Measurements from ENCODE around the gene KRT75. TPM values are rescaled to one million over a fixed set of nuclear protein-coding genes. Genes with fewer than 3 reads are reported as not detected.

Gene KRT75
- total RNA-seq, 2 donors from 2014 or later = 0.10 TPM; not detected in 1

DNA sequence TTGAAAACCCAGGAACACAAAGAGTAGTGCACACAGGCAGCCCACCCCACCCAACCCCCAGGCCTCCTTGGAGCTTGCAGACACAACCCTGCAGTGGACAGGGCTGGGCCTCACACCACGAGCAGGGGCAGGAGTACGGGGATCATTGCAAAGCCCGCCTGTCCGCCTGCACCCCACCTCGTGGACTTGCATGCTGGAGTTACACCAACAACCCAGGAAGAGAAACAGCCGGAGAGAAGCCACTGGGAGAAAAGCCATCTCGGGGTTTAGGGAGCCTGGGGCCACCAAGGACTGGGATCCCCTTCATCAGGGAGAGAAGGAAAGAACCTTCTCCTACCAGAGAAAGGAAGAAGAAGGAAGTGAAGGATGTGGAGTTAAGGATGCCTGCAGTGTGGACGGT lies 56.9 kb downstream of the KRT75 start:
- intact Hi-C loops (cut with DNase I) = loop anchor here (10.0 kb wide), 1 partner anchor 598 kb away; no protein-coding TSS in a partner anchor
- Histone ChIP-seq H3K4me1 (no peaks in the 10 kb centered on the region), H3K9ac (ENCODE audit: low read depth in 2 of 2, low read length in 2 of 2) (no peak overlapping the region), H3K27ac (no peak overlapping the region), H3K36me3 (no peaks in the 10 kb centered on the region), H3K9me3 (no peaks in the 10 kb centered on the region), H3K4me3 (no peak overlapping the region), H3K27me3 (no peaks in the 10 kb centered on the region)
- TF ChIP-seq, protein P1, sequence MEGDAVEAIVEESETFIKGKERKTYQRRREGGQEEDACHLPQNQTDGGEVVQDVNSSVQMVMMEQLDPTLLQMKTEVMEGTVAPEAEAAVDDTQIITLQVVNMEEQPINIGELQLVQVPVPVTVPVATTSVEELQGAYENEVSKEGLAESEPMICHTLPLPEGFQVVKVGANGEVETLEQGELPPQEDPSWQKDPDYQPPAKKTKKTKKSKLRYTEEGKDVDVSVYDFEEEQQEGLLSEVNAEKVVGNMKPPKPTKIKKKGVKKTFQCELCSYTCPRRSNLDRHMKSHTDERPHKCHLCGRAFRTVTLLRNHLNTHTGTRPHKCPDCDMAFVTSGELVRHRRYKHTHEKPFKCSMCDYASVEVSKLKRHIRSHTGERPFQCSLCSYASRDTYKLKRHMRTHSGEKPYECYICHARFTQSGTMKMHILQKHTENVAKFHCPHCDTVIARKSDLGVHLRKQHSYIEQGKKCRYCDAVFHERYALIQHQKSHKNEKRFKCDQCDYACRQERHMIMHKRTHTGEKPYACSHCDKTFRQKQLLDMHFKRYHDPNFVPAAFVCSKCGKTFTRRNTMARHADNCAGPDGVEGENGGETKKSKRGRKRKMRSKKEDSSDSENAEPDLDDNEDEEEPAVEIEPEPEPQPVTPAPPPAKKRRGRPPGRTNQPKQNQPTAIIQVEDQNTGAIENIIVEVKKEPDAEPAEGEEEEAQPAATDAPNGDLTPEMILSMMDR (IDR thresholded peaks at IDR 0.05) = no peak
- DNase-seq = no peak

Other genes with a start within 250 kb of the KRT75 start
- 1 to 10 TPM in 1 of 2 donors, under 1 TPM in 1; 0.66 to 4.9 TPM for gene KRT80, start 242.4 kb downstream of the KRT75 start, total RNA-seq
- 1 to 10 TPM; 2.1 to 4.0 TPM for gene KRT7, start 201.1 kb downstream of the KRT75 start, total RNA-seq
- gene KRT86, start 159.7 kb downstream of the KRT75 start, total RNA-seq = under 1 TPM in 1 of 2 donors, not detected in 1; 0.16 TPM
- gene KRT81, start 142.8 kb downstream of the KRT75 start, total RNA-seq = under 1 TPM in 1 of 2 donors, not detected in 1; 0.77 TPM
- gene KRT83, start 113.0 kb downstream of the KRT75 start, total RNA-seq = not detected
- not detected for gene KRT85, start 66.9 kb downstream of the KRT75 start, total RNA-seq
- not detected for gene KRT84, start 48.7 kb downstream of the KRT75 start, total RNA-seq
- not detected for gene KRT82, start 28.0 kb downstream of the KRT75 start, total RNA-seq
- 1 to 10 TPM in 1 of 2 donors, under 1 TPM in 1; 0.13 to 1.4 TPM for gene KRT6B, start 17.8 kb upstream of the KRT75 start, total RNA-seq
- gene KRT6C, start 39.4 kb upstream of the KRT75 start, total RNA-seq = not detected
- not detected for gene KRT6A, start 58.9 kb upstream of the KRT75 start, total RNA-seq
- gene KRT5, start 86.0 kb upstream of the KRT75 start, total RNA-seq = not detected
- gene KRT71, start 118.8 kb upstream of the KRT75 start, total RNA-seq = not detected
- gene KRT74, start 139.5 kb upstream of the KRT75 start, total RNA-seq = not detected
- gene KRT72, start 167.1 kb upstream of the KRT75 start, total RNA-seq = under 1 TPM in 1 of 2 donors, not detected in 1; 0.25 TPM
- not detected for gene KRT73, start 184.2 kb upstream of the KRT75 start, total RNA-seq
- gene KRT2, start 217.8 kb upstream of the KRT75 start, total RNA-seq = not detected
- gene KRT1, start 246.0 kb upstream of the KRT75 start, total RNA-seq = 1 to 10 TPM in 1 of 2 donors, not detected in 1; 1.2 TPM

Measured in colonic mucosa (tissue), 4 donors.